ENCODE results near the gene MED12L. TPM values are rescaled to one million over a fixed set of nuclear protein-coding genes. Genes with fewer than 3 reads are reported as not detected.

MED12L gene
- total and polyA plus RNA-seq, 9 of the 15 experiments (the other 6 are each of a cell fraction or from before 2014, with no cell fraction given), result not detected

GRCh38 chr3:151309566-151309965 lies 224.1 kb downstream of the MED12L start:
- no peak overlapping the region for H2AFZ ChIP-seq (ENCODE audit: low read depth, low read length)
- H3K9ac ChIP-seq (ENCODE audit: insufficient read depth in 1 of 2, low read depth in 2 of 2, low read length in 2 of 2), result no peak overlapping the region
- H3K27me3 ChIP-seq (ENCODE audit: control insufficient read depth in 2 of 2, insufficient read depth in 2 of 2, low read length in 2 of 2), result peaks cover 4 to 13% of the 10 kb centered on the region in 2 experiments; a peak in 3 of 5 replicates
- FAIRE-seq (no peak), ATAC-seq (no peak), DNase-seq (ENCODE audit: extremely low read depth in 1 of 4, low spot score in 3 of 4) (no peak)
- H4K20me1 ChIP-seq (replicated peaks; ENCODE audit: control insufficient read depth, insufficient read depth, low read length), result no peaks in the 10 kb centered on the region
- H3K79me2 ChIP-seq (ENCODE audit: control insufficient read depth, insufficient read depth, low read length), result no peaks in the 10 kb centered on the region
- no peaks in the 10 kb centered on the region for H3K4me1 ChIP-seq (replicated peaks in 1 of 2; ENCODE audit: control insufficient read depth in 2 of 2, insufficient read depth in 2 of 2, low read length in 2 of 2)
- H3K4me3 ChIP-seq, result no peak overlapping the region
- intact Hi-C loops (cut with micrococcal nuclease) (no loop called here), in situ Hi-C loops (cut with MboI) (no loop called here)
- H3K9me1 ChIP-seq (ENCODE audit: control insufficient read depth, insufficient read depth, low read length), result peaks cover 3% of the 10 kb centered on the region
- H3K4me2 ChIP-seq (ENCODE audit: insufficient read depth, low read length), result no peak overlapping the region
- H3K36me3 ChIP-seq (ENCODE audit: control insufficient read depth, insufficient read depth, low read length), result no peaks in the 10 kb centered on the region
- H3K27ac ChIP-seq (ENCODE audit: extremely low read depth, low read depth, low read length), result no peak overlapping the region
- TF ChIP-seq ESRRB (CRISPR knock-in tag; IDR thresholded peaks at IDR 0.05; ENCODE audit: borderline replicate concordance) (no peak), SMARCC2 (IDR thresholded peaks at IDR 0.05; ENCODE audit: low read depth) (no peak), ZBTB8A (IDR thresholded peaks at IDR 0.05; ENCODE audit: partially characterized antibody) (no peak), ZNF445 (CRISPR knock-in tag; IDR thresholded peaks at IDR 0.05; ENCODE audit: low read depth) (no peak), MLLT1 (IDR thresholded peaks at IDR 0.05) (no peak), ARNT (IDR thresholded peaks at IDR 0.05) (no peak), EZH2 (IDR thresholded peaks at IDR 0.05; ENCODE audit: borderline replicate concordance, low read depth, low read length) (no peak), ZNF347 (CRISPR knock-in tag; IDR thresholded peaks at IDR 0.05; ENCODE audit: low read depth) (no peak), ZC3H11A (IDR thresholded peaks at IDR 0.05; ENCODE audit: low read depth, low read length) (no peak), MTA1 (IDR thresholded peaks at IDR 0.05; ENCODE audit: borderline replicate concordance) (no peak), ZBED1 (IDR thresholded peaks at IDR 0.05) (no peak), HMGN3 (IDR thresholded peaks at IDR 0.05; ENCODE audit: borderline replicate concordance, extremely low read depth, insufficient read length, low read depth, low read length) (no peak), SOX6 (IDR thresholded peaks at IDR 0.05) (no peak), BACH1 (tag; IDR thresholded peaks at IDR 0.05) (no peak)
- ChIA-PET POLR2A (interaction anchor here (0.8 kb wide), 1 partner anchor 9 kb away, joined by 3 read pairs; no protein-coding TSS in a partner anchor), CTCF (ENCODE audit: low intra/inter-chr PET ratio) (no interaction called here)
- WGBS (ENCODE audit: insufficient coverage, low coverage, missing lambda C conversion rate), result 0% methylated on average over 2 of the region's 2 CpGs
- BruUV-seq (replicated peaks), result no TSS peak
- no peaks in the 10 kb centered on the region for H3K9me3 ChIP-seq (replicated peaks; ENCODE audit: control insufficient read depth, insufficient read depth, low read depth, low read length)

Measured in K562 (cell line).